HCT116 (cell line): ENCODE data around the gene CSN3. TPM values are rescaled to one million over a fixed set of nuclear protein-coding genes. Genes with fewer than 3 reads are reported as not detected.

Experiments used
- ATAC-seq: fragments of 200-7000 bp; cut with Tn5 transposase; 2 replicates; pipeline ENCODE4 v1.9.1; 2020; ENCODE audit warnings: mild to moderate bottlenecking, moderate library complexity
- BruUV-seq: library from RNA; stranded (reverse); fragments of 400-500 nt; replicated peaks from 2 replicates; lab custom pipeline; 2021; lab: Mats Ljungman, UMichigan
- CTCF ChIA-PET: fragments of 300-600 bp; sonication (Branson Sonifier 250); formaldehyde crosslinking; loops from one replicate; lab custom pipeline; 2021; ENCODE audit warnings: antibody characterized with exemption; lab: Charles Lee
- POLR2A ChIA-PET: fragments of 300-600, 350-600 bp; sonication (Branson Sonifier 250); formaldehyde crosslinking; loops from one replicate; lab custom pipeline; 2021; ENCODE audit warnings: antibody characterized with exemption; lab: Charles Lee
- RAD21 ChIA-PET, 2 experiments: fragments of 300-600 bp; sonication (Branson Sonifier 250); formaldehyde crosslinking; loops; one replicate each; lab custom pipeline; 2023; ENCODE audit warnings: low total read pairs in 2 of 2; ENCODE audit not compliant: uncharacterized antibody in 2 of 2, unreplicated experiment in 2 of 2, low non-redundant PET in 1 of 2; lab: Charles Lee
- DNase-seq: peaks from one replicate; pipeline ENCODE4 v3.0.0-alpha.2; 2010; ENCODE audit warnings: low read depth, low spot score
- H2AFZ ChIP-seq: fragments of 200-600 bp; shearing (Covaris generic), sonication (generic); 2 replicates; pipeline ENCODE4 v1.6.1; 2017; ENCODE audit warnings: low read depth, mixed run types, mixed read lengths, antibody characterized with exemption, low read length; ENCODE audit not compliant: poor library complexity, severe bottlenecking
- H3K27ac ChIP-seq: 2 replicates; pipeline ENCODE4 v1.5.1; 2012; ENCODE audit warnings: low read depth, low read length
- H3K27me3 ChIP-seq: fragments of 200-600 bp; sonication (generic); 2 replicates; pipeline ENCODE4 v1.6.1; 2016; ENCODE audit warnings: mixed run types, low read length, mixed read lengths; ENCODE audit not compliant: insufficient read depth
- H3K36me3 ChIP-seq, 2 experiments: fragments of 200-500 bp in 1 of 2; fragments of 200-600 bp in 1 of 2; sonication (Bioruptor generic) in 1 of 2; sonication (generic) in 1 of 2; 2 replicates each; pipeline versions ENCODE4 v1.5.1 to v1.6.1; 2014 to 2016; ENCODE audit warnings: low read length in 2 of 2, inconsistent platforms in 1 of 2, mixed read lengths in 1 of 2, mixed run types in 1 of 2; ENCODE audit not compliant: insufficient read depth in 2 of 2, control insufficient read depth in 1 of 2
- H3K4me1 ChIP-seq, 2 experiments: fragments of 200-600 bp in 1 of 2; sonication (generic) in 1 of 2; 2 replicates each; pipeline versions ENCODE4 v1.5.1 to v1.6.1; 2012 to 2017; ENCODE audit warnings: low read length in 2 of 2, inconsistent platforms in 1 of 2, mild to moderate bottlenecking in 1 of 2, mixed read lengths in 1 of 2, mixed run types in 1 of 2, moderate library complexity in 1 of 2; ENCODE audit not compliant: insufficient read depth in 2 of 2, control insufficient read depth in 1 of 2
- H3K4me2 ChIP-seq: fragments of 200-600 bp; sonication (generic); 2 replicates; pipeline ENCODE4 v1.6.1; 2017; ENCODE audit warnings: mixed run types, low read length, mixed read lengths
- H3K4me3 ChIP-seq, 2 experiments: fragments of 200-600 bp in 1 of 2; sonication (generic) in 1 of 2; replicated peaks in 1 of 2; 2 replicates each; pipeline ENCODE4 v1.5.1; 2011 to 2016; ENCODE audit warnings: low read length in 2 of 2, control low read depth in 1 of 2, low read depth in 1 of 2, mild to moderate bottlenecking in 1 of 2, mixed read lengths in 1 of 2, mixed run types in 1 of 2
- H3K79me2 ChIP-seq: fragments of 200-600 bp; sonication (generic); 2 replicates; pipeline ENCODE4 v1.6.1; 2017; ENCODE audit warnings: mild to moderate bottlenecking, mixed run types, low read length, moderate library complexity, mixed read lengths; ENCODE audit not compliant: insufficient read depth
- H3K9ac ChIP-seq: fragments of 200-600 bp; sonication (generic); 2 replicates; pipeline ENCODE4 v1.6.1; 2016; ENCODE audit warnings: low read length, mixed read lengths
- H3K9me2 ChIP-seq: fragments of 200-600 bp; sonication (generic), shearing (Covaris generic); 2 replicates; pipeline ENCODE4 v1.6.1; 2017; ENCODE audit warnings: mixed run types, mild to moderate bottlenecking, moderate library complexity; ENCODE audit not compliant: insufficient read depth
- H3K9me3 ChIP-seq, 2 experiments: fragments of 200-500 bp in 1 of 2; fragments of 200-600 bp in 1 of 2; sonication (Bioruptor generic) in 1 of 2; sonication (generic) in 1 of 2; 2 replicates each; pipeline ENCODE4 v1.6.1; 2014 to 2017; ENCODE audit warnings: low read length in 2 of 2, mixed read lengths in 2 of 2, inconsistent platforms in 1 of 2, low read depth in 1 of 2, mild to moderate bottlenecking in 1 of 2, mixed run types in 1 of 2, moderate library complexity in 1 of 2; ENCODE audit not compliant: control insufficient read depth in 1 of 2, insufficient read depth in 1 of 2
- H4K20me1 ChIP-seq: fragments of 200-600 bp; sonication (generic), shearing (Covaris generic); 2 replicates; pipeline ENCODE4 v1.6.1; 2017; ENCODE audit warnings: mixed run types, mild to moderate bottlenecking, moderate library complexity; ENCODE audit not compliant: insufficient read depth
- CEBPB ChIP-seq: IDR thresholded peaks from 2 replicates; pipeline ENCODE4 v1.6.1; 2012; ENCODE audit warnings: low read depth
- EGR1 ChIP-seq: IDR thresholded peaks from 2 replicates; pipeline ENCODE4 v1.6.1; 2012; ENCODE audit warnings: low read depth
- ELF1 ChIP-seq: IDR thresholded peaks from 2 replicates; pipeline ENCODE4 v1.6.1; 2012; ENCODE audit warnings: low read depth, borderline replicate concordance
- POLR2AphosphoS5 ChIP-seq: IDR thresholded peaks from 2 replicates; pipeline ENCODE4 v1.6.1; 2011; ENCODE audit warnings: mild to moderate bottlenecking, low read depth, low read length, moderate library complexity
- SP1 ChIP-seq: IDR thresholded peaks from 2 replicates; pipeline ENCODE4 v1.6.1; 2012; ENCODE audit warnings: low read depth
- SRF ChIP-seq: IDR thresholded peaks from 2 replicates; pipeline ENCODE4 v1.6.1; 2012; ENCODE audit warnings: low read depth
- TCF7L2 ChIP-seq: IDR thresholded peaks from 2 replicates; pipeline ENCODE4 v1.7.0; 2011; ENCODE audit warnings: borderline replicate concordance, inconsistent platforms; ENCODE audit not compliant: insufficient read depth, insufficient read length; ENCODE audit errors: extremely low read depth
- intact Hi-C: fragments of 100-400 bp; cut with micrococcal nuclease; formaldehyde crosslinking; loops from 2 replicates; pipeline ENCODE4 v1.10.0; 2022
- total RNA-seq: library from RNA; stranded (reverse); gene quantifications from one replicate; pipeline ENCODE4 v1.2.1, GENCODE V29; 2021; ENCODE audit not compliant: unreplicated experiment
- TF ChIP-seq, protein P1 (sequence below), 3 experiments: fragments of 200-600 bp in 1 of 3; sonication (generic) in 1 of 3; IDR thresholded peaks in 2 of 3; conservative IDR thresholded peaks in 1 of 3; 2 replicates each; pipeline ENCODE4 v1.5.1; 2012 to 2017; ENCODE audit warnings: low read depth in 2 of 3, low read length in 2 of 3, antibody characterized with exemption in 1 of 3, borderline replicate concordance in 1 of 3, control low read depth in 1 of 3, mild to moderate bottlenecking in 1 of 3, mixed read lengths in 1 of 3, mixed run types in 1 of 3, moderate library complexity in 1 of 3; ENCODE audit not compliant: insufficient read depth in 1 of 3
- TF ChIP-seq, protein P2 (sequence below): IDR thresholded peaks from 2 replicates; pipeline ENCODE4 v1.6.1; 2012; ENCODE audit warnings: low read depth

CSN3 gene
- total RNA-seq, 1 experiment from 2014 or later, result not detected

DNA sequence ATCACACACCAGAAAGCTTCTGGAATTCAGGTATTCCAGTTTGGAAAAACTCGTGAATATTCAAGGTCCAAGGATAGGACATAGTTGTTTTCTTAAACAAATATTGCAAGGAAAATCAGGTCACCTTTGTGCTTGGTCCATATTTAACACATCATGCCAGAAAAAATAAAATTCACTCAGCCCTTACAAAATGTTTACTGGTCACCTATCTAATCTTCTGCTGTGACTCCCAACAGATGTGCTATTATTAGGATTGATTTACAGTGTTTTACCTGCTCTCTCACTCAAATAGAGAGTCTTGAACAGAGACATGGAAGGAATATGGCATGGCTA lies 9.5 kb downstream of the CSN3 start:
- Histone ChIP-seq H3K27ac (no peak overlapping the region), H3K9ac (no peak overlapping the region), H2AFZ (no peak overlapping the region), H3K36me3 (no peaks in the 10 kb centered on the region), H3K4me3 (no peak overlapping the region), H4K20me1 (no peaks in the 10 kb centered on the region), H3K79me2 (no peaks in the 10 kb centered on the region), H3K4me1 (no peaks in the 10 kb centered on the region), H3K9me3 (no peaks in the 10 kb centered on the region), H3K27me3 (no peaks in the 10 kb centered on the region), H3K9me2 (no peaks in the 10 kb centered on the region), H3K4me2 (no peak overlapping the region)
- CTCF ChIA-PET, result no interaction called here
- RAD21 ChIA-PET, result no interaction called here
- intact Hi-C loops, result no loop called here
- DNase-seq (no peak), ATAC-seq (no peak)
- POLR2A ChIA-PET, result no interaction called here
- BruUV-seq, result no TSS peak
- TF ChIP-seq CEBPB (no peak), TCF7L2 (no peak), ELF1 (no peak), SP1 (no peak), SRF (no peak), EGR1 (no peak), POLR2AphosphoS5 (no peak)
- TF ChIP-seq, protein P1, sequence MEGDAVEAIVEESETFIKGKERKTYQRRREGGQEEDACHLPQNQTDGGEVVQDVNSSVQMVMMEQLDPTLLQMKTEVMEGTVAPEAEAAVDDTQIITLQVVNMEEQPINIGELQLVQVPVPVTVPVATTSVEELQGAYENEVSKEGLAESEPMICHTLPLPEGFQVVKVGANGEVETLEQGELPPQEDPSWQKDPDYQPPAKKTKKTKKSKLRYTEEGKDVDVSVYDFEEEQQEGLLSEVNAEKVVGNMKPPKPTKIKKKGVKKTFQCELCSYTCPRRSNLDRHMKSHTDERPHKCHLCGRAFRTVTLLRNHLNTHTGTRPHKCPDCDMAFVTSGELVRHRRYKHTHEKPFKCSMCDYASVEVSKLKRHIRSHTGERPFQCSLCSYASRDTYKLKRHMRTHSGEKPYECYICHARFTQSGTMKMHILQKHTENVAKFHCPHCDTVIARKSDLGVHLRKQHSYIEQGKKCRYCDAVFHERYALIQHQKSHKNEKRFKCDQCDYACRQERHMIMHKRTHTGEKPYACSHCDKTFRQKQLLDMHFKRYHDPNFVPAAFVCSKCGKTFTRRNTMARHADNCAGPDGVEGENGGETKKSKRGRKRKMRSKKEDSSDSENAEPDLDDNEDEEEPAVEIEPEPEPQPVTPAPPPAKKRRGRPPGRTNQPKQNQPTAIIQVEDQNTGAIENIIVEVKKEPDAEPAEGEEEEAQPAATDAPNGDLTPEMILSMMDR (IDR thresholded peaks at IDR 0.05 in 2 of 3, conservative IDR thresholded peaks at IDR 0.05 in 1 of 3; ENCODE audit: borderline replicate concordance in 1 of 3, insufficient read depth in 1 of 3, low read depth in 2 of 3, low read length in 2 of 3), result no peak
- TF ChIP-seq, protein P2, sequence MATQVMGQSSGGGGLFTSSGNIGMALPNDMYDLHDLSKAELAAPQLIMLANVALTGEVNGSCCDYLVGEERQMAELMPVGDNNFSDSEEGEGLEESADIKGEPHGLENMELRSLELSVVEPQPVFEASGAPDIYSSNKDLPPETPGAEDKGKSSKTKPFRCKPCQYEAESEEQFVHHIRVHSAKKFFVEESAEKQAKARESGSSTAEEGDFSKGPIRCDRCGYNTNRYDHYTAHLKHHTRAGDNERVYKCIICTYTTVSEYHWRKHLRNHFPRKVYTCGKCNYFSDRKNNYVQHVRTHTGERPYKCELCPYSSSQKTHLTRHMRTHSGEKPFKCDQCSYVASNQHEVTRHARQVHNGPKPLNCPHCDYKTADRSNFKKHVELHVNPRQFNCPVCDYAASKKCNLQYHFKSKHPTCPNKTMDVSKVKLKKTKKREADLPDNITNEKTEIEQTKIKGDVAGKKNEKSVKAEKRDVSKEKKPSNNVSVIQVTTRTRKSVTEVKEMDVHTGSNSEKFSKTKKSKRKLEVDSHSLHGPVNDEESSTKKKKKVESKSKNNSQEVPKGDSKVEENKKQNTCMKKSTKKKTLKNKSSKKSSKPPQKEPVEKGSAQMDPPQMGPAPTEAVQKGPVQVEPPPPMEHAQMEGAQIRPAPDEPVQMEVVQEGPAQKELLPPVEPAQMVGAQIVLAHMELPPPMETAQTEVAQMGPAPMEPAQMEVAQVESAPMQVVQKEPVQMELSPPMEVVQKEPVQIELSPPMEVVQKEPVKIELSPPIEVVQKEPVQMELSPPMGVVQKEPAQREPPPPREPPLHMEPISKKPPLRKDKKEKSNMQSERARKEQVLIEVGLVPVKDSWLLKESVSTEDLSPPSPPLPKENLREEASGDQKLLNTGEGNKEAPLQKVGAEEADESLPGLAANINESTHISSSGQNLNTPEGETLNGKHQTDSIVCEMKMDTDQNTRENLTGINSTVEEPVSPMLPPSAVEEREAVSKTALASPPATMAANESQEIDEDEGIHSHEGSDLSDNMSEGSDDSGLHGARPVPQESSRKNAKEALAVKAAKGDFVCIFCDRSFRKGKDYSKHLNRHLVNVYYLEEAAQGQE, result no peak
